Measurements from ENCODE around the gene VSTM2L. TPM values are rescaled to one million over a fixed set of nuclear protein-coding genes. Genes with fewer than 3 reads are reported as not detected.

The VSTM2L gene
- total RNA-seq, 2 donors from 2014 or later, result 1.4 to 2.9 TPM

- Histone ChIP-seq H3K4me3 (ENCODE audit: low read length) (no peak overlapping the region), H3K9me3 (ENCODE audit: control insufficient read depth, low read length) (no peaks in the 10 kb centered on the region), H3K4me1 (ENCODE audit: control insufficient read depth, insufficient read depth, low read length) (peaks cover 9% of the 10 kb centered on the region), H3K27ac (ENCODE audit: low read depth, low read length) (no peak overlapping the region), H3K27me3 (ENCODE audit: control insufficient read depth, insufficient read depth, low read length, poor library complexity, severe bottlenecking) (no peaks in the 10 kb centered on the region), H3K36me3 (ENCODE audit: control insufficient read depth, insufficient read depth, low read length) (no peaks in the 10 kb centered on the region), H3K9ac (ENCODE audit: extremely low read depth, low read length, poor library complexity, severe bottlenecking) (no peak overlapping the region)
- no peak for TF ChIP-seq CTCF (conservative IDR thresholded peaks at IDR 0.05)
- no peaks in the 10 kb centered on the region for H3K27me3 Mint-ChIP-seq (ENCODE audit: insufficient read depth)
- WGBS, 2 experiments (ENCODE audit: insufficient coverage in 1 of 2, insufficient read length in 1 of 2), result 78 to 89% methylated on average over 3 to 4 of the region's 4 CpGs
- no peaks in the 10 kb centered on the region for H3K36me3 Mint-ChIP-seq (ENCODE audit: low read depth)
- no peaks in the 10 kb centered on the region for H3K9me3 Mint-ChIP-seq
- no peak for DNase-seq
- H3K4me1 Mint-ChIP-seq, result peaks cover 48% of the 10 kb centered on the region
- no peak overlapping the region for H3K27ac Mint-ChIP-seq
- H3K4me3 Mint-ChIP-seq, result no peak overlapping the region
Measured at GRCh38 chr20:37932919-37933318, 30.0 kb downstream of the VSTM2L start.

GRCh38 chr20:37933786-37934633 is 31.1 kb downstream of the VSTM2L start:
- H3K4me3 Mint-ChIP-seq, result no peak overlapping the region
- Histone ChIP-seq H3K4me3 (ENCODE audit: low read length) (no peak overlapping the region), H3K27ac (ENCODE audit: low read depth, low read length) (no peak overlapping the region), H3K36me3 (ENCODE audit: control insufficient read depth, insufficient read depth, low read length) (no peaks in the 10 kb centered on the region), H3K27me3 (ENCODE audit: control insufficient read depth, insufficient read depth, low read length, poor library complexity, severe bottlenecking) (no peaks in the 10 kb centered on the region), H3K9me3 (ENCODE audit: control insufficient read depth, low read length) (no peaks in the 10 kb centered on the region), H3K4me1 (ENCODE audit: control insufficient read depth, insufficient read depth, low read length) (peaks cover 9% of the 10 kb centered on the region), H3K9ac (ENCODE audit: extremely low read depth, low read length, poor library complexity, severe bottlenecking) (no peak overlapping the region)
- no peak for DNase-seq
- H3K4me1 Mint-ChIP-seq, result peaks cover 49% of the 10 kb centered on the region
- no peaks in the 10 kb centered on the region for H3K27me3 Mint-ChIP-seq (ENCODE audit: insufficient read depth)
- no peak for TF ChIP-seq CTCF (conservative IDR thresholded peaks at IDR 0.05)
- 93 to 97% methylated on average over 11 to 15 of the region's 15 CpGs for WGBS, 2 experiments (ENCODE audit: insufficient coverage in 1 of 2, insufficient read length in 1 of 2)
- no peaks in the 10 kb centered on the region for H3K36me3 Mint-ChIP-seq (ENCODE audit: low read depth)
- H3K9me3 Mint-ChIP-seq, result no peaks in the 10 kb centered on the region
- no peak overlapping the region for H3K27ac Mint-ChIP-seq

GRCh38 chr20:37934634-37935375 is 31.9 kb downstream of the VSTM2L start:
- Histone ChIP-seq H3K36me3 (ENCODE audit: control insufficient read depth, insufficient read depth, low read length) (no peaks in the 10 kb centered on the region), H3K27me3 (ENCODE audit: control insufficient read depth, insufficient read depth, low read length, poor library complexity, severe bottlenecking) (no peaks in the 10 kb centered on the region), H3K4me3 (ENCODE audit: low read length) (no peak overlapping the region), H3K27ac (ENCODE audit: low read depth, low read length) (no peak overlapping the region), H3K9ac (ENCODE audit: extremely low read depth, low read length, poor library complexity, severe bottlenecking) (no peak overlapping the region), H3K4me1 (ENCODE audit: control insufficient read depth, insufficient read depth, low read length) (peaks cover 9% of the 10 kb centered on the region), H3K9me3 (ENCODE audit: control insufficient read depth, low read length) (no peaks in the 10 kb centered on the region)
- H3K4me1 Mint-ChIP-seq, result peaks cover 45% of the 10 kb centered on the region
- TF ChIP-seq CTCF (conservative IDR thresholded peaks at IDR 0.05), result no peak
- peaks cover 2% of the 10 kb centered on the region for H3K27me3 Mint-ChIP-seq (ENCODE audit: insufficient read depth)
- H3K9me3 Mint-ChIP-seq, result no peaks in the 10 kb centered on the region
- DNase-seq, result no peak
- no peaks in the 10 kb centered on the region for H3K36me3 Mint-ChIP-seq (ENCODE audit: low read depth)
- no peak overlapping the region for H3K27ac Mint-ChIP-seq
- 89 to 90% methylated on average over 8 to 13 of the region's 14 CpGs for WGBS, 2 experiments (ENCODE audit: insufficient coverage in 1 of 2, insufficient read length in 1 of 2)
- H3K4me3 Mint-ChIP-seq, result no peak overlapping the region
